HG02678 (cell line): ENCODE data around the gene SSBP2.
"Not testable (repeated sequence)": the region's sequence is repeated elsewhere in the genome, so short reads cannot be mapped to it uniquely, and the experiment has no call there.

Source experiments
- ATAC-seq: cut with Tn5 transposase; IDR thresholded peaks from one replicate; pipeline ENCODE4 v1.9.1; 2021; ENCODE audit warnings: mild to moderate bottlenecking, moderate library complexity; ENCODE audit not compliant: unreplicated experiment

Gene SSBP2

GRCh38 chr5:81469676-81470075, 281.2 kb downstream of the SSBP2 start:
- ATAC-seq = no peak

- no peak for ATAC-seq
Measured at GRCh38 chr5:81450940-81451339, 300.0 kb downstream of the SSBP2 start.

GRCh38 chr5:81435023-81435422, 315.9 kb downstream of the SSBP2 start:
- no peak for ATAC-seq

- ATAC-seq = no peak
Measured at GRCh38 chr5:81429985-81430384, 320.9 kb downstream of the SSBP2 start.

GRCh38 chr5:81429363-81429762, 321.5 kb downstream of the SSBP2 start:
- no peak for ATAC-seq

GRCh38 chr5:81428861-81429260, 322.0 kb downstream of the SSBP2 start:
- no peak for ATAC-seq

- ATAC-seq = no peak
Measured at GRCh38 chr5:81428446-81428845, 322.5 kb downstream of the SSBP2 start.

- ATAC-seq = no peak
Measured at GRCh38 chr5:81427566-81427965, 323.3 kb downstream of the SSBP2 start.

GRCh38 chr5:81426359-81427030, 324.4 kb downstream of the SSBP2 start:
- no peak for ATAC-seq

- ATAC-seq = no peak
Measured at GRCh38 chr5:81425569-81425968, 325.3 kb downstream of the SSBP2 start.

- no peak for ATAC-seq
Measured at GRCh38 chr5:81424728-81425127, 326.2 kb downstream of the SSBP2 start.

- no peak for ATAC-seq
Measured at GRCh38 chr5:81422671-81423070, 328.2 kb downstream of the SSBP2 start.

GRCh38 chr5:81420039-81420667, 330.7 kb downstream of the SSBP2 start:
- no peak for ATAC-seq

- ATAC-seq = no peak
Measured at GRCh38 chr5:81418606-81419005, 332.3 kb downstream of the SSBP2 start.

- ATAC-seq = no peak
Measured at GRCh38 chr5:81417052-81417451, 333.8 kb downstream of the SSBP2 start.

GRCh38 chr5:81409896-81410295, 341.0 kb downstream of the SSBP2 start:
- ATAC-seq = no peak

- ATAC-seq = no peak
Measured at GRCh38 chr5:81409361-81409760, 341.5 kb downstream of the SSBP2 start.

- no peak for ATAC-seq
Measured at GRCh38 chr5:81408496-81408895, 342.4 kb downstream of the SSBP2 start.

- not testable (repeated sequence) for ATAC-seq
Measured at GRCh38 chr5:81407811-81408210, 343.1 kb downstream of the SSBP2 start.

- ATAC-seq = no peak
Measured at GRCh38 chr5:81405126-81405891, 345.6 kb downstream of the SSBP2 start.

GRCh38 chr5:81402192-81402930, 348.5 kb downstream of the SSBP2 start:
- ATAC-seq = no peak
